NB4 (cell line): Measurements from ENCODE around the gene KIF5C.

Experiments used
- DNase-seq: peaks from one replicate; pipeline ENCODE4 v3.0.0; 2010; ENCODE audit warnings: low read depth
- H3K4me3 ChIP-seq: one replicate; pipeline ENCODE4 v1.5.1; 2011; ENCODE audit warnings: mild to moderate bottlenecking, low read depth, low read length, moderate library complexity
- CTCF ChIP-seq: IDR thresholded peaks from one replicate; pipeline ENCODE4 v1.5.1; 2012; ENCODE audit warnings: low read depth, low read length
- MYC ChIP-seq: IDR thresholded peaks from 2 replicates; pipeline ENCODE4 v1.6.1; 2011; ENCODE audit warnings: low read depth, low read length
- POLR2A ChIP-seq: IDR thresholded peaks from 2 replicates; pipeline ENCODE4 v1.6.1; 2011; ENCODE audit warnings: mild to moderate bottlenecking; ENCODE audit not compliant: insufficient read length; ENCODE audit errors: extremely low read depth
- TF ChIP-seq, protein P1 (sequence below): IDR thresholded peaks from 2 replicates; pipeline ENCODE4 v1.6.1; 2011; ENCODE audit warnings: low read depth, low read length

The KIF5C gene

GRCh38 chr2:148909114-148909513 lies 34.1 kb downstream of the KIF5C start:
- H3K4me3 ChIP-seq = no peak overlapping the region
- no peak for DNase-seq
- TF ChIP-seq MYC = no peak
- TF ChIP-seq, protein P1, sequence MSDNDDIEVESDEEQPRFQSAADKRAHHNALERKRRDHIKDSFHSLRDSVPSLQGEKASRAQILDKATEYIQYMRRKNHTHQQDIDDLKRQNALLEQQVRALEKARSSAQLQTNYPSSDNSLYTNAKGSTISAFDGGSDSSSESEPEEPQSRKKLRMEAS = no peak
- no peak for TF ChIP-seq POLR2A
- no peak for TF ChIP-seq CTCF

DNA sequence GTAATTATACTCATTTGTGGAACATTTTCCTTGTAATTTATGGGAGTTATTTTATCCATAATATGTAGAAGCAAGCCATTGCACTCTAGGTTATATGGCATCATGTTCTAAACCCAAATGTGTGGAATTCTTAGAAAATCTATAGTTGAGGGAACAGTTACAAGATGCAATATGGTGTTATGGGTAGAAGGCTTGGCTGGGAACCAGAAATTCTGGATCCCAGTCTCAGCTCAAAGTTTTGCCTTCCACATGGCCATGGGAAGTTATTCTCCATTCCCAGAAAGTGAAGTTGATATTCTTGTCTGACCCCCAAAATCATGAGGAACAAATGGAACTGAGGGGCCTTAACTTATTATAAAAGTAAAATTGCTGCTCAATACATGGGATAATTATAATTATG lies 38.0 kb downstream of the KIF5C start:
- DNase-seq = no peak
- TF ChIP-seq POLR2A = no peak
- TF ChIP-seq MYC = no peak
- TF ChIP-seq, protein P1 = no peak
- TF ChIP-seq CTCF = no peak
- no peak overlapping the region for H3K4me3 ChIP-seq

DNA sequence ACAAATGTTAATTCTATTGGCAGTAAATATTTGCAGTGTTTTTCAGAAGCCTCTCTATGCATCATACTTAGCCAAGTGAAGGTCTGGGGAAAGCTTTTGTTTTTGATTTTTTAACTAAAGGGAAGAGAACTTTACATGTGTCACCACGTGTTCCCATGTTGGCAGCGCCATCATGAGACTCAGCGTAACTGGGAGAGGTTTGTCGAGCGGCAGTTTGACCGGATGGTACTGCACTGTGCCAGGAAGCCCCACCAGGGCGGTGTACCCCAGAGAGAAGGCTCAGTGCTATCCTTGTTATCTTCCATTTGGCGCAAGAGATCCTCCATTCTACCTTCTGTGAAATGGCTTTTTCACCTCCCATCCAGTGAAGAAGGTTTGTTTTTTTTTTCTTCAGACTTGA lies 38.5 kb downstream of the KIF5C start:
- TF ChIP-seq MYC (no peak), CTCF (no peak), POLR2A (no peak)
- TF ChIP-seq, protein P1 = no peak
- DNase-seq = no peak
- H3K4me3 ChIP-seq = no peak overlapping the region

DNA sequence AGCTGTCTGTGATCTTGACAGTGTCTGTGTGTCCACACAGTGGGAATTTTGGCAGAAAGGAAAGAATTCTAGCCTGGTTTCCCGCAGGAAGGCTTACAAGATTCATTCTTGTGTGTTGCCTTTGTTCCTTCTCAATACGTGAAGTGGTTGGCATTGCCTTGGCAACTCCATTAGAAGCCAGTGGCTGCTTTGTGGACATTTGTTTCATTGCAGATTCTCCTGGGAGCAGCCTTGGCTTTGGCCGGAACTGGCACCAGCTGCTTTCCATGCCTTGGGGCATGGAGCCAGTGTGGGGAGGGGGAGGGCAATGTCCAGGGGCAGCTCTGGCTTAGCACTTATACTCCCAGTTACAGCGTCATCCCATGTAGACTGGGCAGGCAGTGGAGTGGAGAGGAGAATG lies 39.4 kb downstream of the KIF5C start:
- TF ChIP-seq, protein P1 = no peak
- TF ChIP-seq CTCF (no peak), MYC (no peak), POLR2A (no peak)
- no peak for DNase-seq
- no peak overlapping the region for H3K4me3 ChIP-seq

DNA sequence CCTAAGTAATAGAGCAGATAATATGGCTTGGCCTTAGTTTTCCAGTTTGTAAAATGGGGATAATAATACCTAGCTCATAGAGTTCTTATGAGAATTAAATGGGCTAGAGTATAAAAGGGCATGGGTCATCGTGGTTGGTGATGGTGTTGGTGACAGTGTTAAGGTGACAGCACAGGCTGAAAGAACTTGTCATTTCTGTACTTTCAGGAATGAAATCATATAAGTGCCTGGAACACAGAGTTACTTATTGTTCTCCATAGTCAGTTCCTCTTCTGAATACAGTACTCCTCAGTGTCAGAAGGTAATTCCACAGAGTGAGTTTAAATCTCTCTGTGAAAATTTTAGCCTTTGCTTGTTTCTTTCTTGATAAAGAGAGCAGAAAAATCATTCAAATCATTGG lies 42.4 kb downstream of the KIF5C start:
- TF ChIP-seq CTCF = no peak
- TF ChIP-seq MYC = no peak
- TF ChIP-seq, protein P1 = no peak
- TF ChIP-seq POLR2A = no peak
- DNase-seq = no peak
- H3K4me3 ChIP-seq = no peak overlapping the region

DNA sequence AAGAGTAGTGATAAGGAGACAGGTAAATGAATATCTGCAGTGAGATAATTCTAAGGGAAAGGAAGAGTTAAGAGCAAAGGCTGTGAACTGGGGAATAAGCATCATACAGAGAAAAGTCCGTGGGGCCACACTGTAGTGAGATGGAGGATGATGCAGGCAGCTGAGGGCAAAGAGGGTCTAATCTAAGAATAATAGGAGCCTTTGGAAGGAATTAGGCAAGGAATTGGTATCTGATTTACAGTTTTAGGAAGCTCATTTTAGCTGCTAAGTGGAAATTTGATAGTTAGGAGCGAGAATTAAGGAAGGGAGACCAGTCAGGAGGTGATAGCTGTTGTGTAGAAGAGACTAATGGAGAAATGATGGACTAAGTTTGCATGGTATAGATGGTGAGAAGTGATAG lies 43.5 kb downstream of the KIF5C start:
- no peak for DNase-seq
- H3K4me3 ChIP-seq = no peak overlapping the region
- TF ChIP-seq CTCF = no peak
- TF ChIP-seq, protein P1 = no peak
- no peak for TF ChIP-seq POLR2A
- TF ChIP-seq MYC = no peak
